Measurements from ENCODE around the gene AKAP9. TPM values are rescaled to one million over a fixed set of nuclear protein-coding genes. Genes with fewer than 3 reads are reported as not detected.
"Not testable (repeated sequence)": the region's sequence is repeated elsewhere in the genome, so short reads cannot be mapped to it uniquely, and the experiment has no call there.

Gene AKAP9
- total RNA-seq, 1 donor from 2014 or later, result 26.8 TPM

DNA sequence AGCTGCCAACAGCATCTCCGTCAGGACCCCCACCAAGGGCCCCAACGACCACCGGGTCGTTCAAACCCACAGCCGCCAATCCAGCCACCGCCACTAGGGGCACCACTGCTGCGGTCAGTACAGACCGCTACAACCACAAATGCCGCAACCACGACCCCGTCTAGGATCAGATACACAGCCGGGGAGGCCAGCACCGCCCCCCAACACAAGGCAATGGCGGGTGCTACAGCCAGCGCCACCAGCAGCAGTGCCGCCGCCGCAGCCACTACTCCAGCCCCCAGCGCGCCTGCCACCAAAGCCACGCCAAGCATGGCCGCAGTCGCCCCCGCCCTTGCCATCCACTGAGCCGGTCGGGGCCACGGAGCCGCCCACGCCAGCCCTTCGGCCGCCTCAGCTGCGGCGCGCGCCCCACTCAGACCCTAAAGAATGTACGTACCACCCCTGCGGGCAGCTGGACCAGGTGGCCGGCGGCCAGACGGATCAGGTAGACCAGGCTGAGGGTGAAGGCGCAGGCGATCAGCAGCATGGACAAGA lies 193.1 kb downstream of the AKAP9 start:
- DNase-seq (ENCODE audit: low read depth, low spot score), result peak; percentile 15

DNA sequence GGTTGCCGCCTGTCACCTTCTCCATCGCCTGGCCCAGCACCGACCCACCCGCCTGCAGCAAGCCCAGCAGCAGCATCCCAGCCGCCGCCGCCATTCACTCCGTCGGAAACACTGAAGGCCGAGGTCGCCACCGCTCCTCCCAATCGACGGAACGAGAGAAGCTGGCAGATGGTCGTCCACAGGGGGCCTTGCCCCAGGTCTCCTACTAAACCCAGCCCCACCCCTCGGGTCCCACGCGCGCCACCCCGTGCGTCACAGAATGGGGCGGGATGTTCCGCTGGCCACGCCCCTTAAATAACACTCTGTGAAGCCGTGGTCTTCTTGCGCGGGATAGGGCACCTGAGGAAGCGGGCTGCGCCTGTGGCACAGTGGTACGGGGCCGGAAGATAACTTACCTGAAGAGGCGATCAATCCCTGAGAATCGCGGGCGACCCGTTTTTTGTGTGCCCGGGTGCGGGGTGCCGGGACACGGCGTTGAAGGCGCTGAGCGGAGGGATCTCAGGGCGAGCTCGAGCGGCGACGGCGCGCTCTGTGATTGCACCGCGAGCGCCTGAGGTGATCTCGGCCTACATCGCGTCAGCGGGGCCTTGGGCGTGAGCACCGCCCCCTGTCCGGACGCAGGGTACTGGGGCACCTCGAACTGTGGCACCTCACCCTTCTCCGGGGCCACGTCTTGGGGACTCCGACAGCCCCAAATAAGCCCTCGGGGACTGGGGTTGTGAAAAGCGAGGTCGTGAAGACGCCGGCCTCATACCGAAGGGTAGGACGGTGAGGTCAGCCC lies 193.8 kb downstream of the AKAP9 start, which contains the start of gene CYP51A1:
Gene CYP51A1, minus strand, starts transcription at position 207 of the 781 bp plus-strand sequence. Its CDS starts 113 bp downstream, at position 94.
- DNase-seq (ENCODE audit: low read depth, low spot score), result peak; percentile 67

DNA sequence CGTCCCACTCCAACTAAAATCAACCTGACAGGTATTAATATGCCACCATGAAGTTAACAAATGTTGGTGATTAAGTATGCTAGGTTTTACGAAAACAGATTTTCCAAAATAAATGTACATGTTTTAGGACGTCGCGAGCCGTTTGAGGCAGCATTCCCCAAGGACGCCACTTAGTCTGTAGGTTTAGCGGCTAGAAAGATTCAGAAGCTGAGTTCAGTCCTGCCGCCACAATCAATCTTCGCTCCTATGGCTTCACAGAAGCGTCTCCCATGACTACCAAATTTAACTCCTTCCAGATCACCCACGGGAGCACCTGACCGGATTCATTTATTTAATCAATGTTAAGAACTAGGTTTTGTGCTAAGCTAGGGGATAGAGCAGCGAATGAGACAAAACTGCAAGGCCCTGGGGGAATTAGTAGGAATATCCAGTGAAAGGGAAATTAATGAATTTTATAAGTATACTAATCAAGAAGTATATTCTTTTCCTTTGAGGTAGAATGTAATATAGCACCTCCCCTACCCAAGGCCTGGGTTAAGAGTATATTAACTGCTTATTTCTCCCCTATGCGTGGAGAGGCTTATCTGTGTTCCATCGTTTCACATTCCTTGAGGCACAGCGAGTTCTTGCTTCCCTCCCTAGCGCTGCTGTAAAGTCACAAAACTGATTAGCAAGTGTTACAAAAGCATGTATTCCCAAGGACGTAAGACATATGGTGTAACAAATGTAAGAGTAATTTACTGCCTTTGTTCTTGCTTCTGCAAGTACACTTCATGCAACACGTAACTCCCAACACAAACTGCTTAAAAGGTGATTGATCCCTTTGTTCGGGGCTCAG lies 194.6 kb downstream of the AKAP9 start:
- no peak for DNase-seq (ENCODE audit: low read depth, low spot score)

DNA sequence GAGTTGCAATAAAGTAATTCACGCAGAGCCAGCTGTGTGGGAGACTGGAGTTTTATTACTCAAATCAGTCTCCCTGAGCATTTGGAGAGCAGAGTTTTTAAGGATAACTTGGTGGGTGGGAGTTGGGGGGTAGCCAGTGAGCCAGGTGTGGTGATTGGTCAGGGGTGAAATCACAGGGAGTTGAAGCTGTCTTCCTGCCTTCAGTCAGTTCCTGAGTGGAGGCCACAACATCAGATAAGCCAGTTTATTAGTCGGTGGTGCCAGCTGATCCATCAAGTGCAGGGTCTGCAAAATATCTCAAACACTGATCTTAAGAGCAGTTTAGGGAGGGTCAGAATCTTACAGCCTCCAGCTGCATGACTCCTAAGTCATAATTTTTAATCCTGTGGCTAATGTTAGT lies 196.9 kb downstream of the AKAP9 start:
- DNase-seq (ENCODE audit: low read depth, low spot score), result no peak

DNA sequence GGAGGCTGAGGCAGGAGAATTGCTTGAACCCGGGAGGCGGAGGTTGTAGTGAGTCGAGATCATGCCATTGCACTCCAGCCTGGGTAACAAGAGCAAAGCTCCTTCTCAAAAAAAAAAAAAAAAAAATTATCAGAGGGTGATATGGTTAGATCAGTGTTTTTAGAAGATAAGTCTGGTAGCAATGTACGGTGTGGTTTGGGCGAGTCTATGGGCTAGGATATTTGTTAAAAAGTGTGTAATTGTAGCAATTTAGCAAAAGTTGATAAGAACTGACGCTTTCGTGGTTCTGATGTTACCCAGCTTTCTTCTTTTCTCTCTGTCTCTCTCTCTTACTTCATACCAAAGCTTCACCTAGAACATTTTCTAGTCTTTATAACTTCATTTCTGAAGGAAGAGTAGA lies 200.5 kb downstream of the AKAP9 start:
- DNase-seq (ENCODE audit: low read depth, low spot score), result no peak

DNA sequence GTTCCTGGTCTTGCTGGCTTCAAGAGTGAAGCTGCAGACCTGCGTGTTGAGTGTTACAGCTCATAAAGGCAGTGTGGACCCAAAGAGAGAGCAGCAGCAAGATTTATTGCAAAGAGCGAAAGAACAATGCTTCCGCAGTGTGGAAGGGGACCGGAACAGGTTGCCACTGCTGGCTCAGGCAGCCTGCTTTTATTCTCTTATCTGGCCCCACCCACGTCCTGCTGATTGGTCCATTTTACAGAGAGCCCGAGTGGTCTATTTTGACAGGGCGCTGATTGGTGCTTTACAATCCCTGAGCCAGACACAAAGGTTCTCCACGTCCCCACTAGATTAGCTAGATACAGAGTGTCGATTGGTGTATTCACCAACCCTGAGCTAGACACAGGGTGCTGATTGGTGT lies 202.1 kb downstream of the AKAP9 start:
- DNase-seq (ENCODE audit: low read depth, low spot score), result not testable (repeated sequence)

DNA sequence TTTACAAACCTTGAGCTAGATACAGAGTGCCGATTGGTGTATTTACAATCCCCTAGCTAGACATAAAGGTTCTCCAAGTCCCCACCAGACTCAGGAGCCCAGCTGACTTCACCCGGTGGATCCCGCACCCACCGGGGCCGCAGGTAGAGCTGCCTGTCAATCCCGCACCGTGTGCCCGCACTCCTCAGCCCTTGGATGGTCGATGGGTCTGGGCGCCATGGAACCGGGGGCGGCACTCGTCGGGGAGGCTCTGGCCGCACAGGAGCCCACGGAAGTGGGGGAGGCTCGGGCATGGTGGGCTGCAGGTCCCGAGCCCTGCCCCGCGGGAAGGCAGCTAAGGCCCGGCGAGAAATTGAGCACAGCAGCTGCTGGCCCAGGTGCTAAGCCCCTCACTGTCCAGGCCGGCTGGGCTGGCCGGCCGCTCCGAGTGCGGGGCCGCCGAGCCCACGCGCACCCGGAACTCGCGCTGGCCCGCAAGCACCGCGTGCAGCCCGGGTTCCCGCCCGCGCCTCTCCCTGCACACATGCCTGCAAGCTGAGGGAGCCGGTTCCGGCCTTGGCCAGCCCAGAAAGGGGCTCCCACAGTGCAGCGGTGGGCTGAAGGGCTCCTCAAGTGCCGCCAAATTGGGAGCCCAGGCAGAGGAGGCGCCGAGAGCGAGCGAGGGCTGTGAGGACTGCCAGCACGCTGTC lies 202.7 kb downstream of the AKAP9 start:
- not testable (repeated sequence) for DNase-seq (ENCODE audit: low read depth, low spot score)

DNA sequence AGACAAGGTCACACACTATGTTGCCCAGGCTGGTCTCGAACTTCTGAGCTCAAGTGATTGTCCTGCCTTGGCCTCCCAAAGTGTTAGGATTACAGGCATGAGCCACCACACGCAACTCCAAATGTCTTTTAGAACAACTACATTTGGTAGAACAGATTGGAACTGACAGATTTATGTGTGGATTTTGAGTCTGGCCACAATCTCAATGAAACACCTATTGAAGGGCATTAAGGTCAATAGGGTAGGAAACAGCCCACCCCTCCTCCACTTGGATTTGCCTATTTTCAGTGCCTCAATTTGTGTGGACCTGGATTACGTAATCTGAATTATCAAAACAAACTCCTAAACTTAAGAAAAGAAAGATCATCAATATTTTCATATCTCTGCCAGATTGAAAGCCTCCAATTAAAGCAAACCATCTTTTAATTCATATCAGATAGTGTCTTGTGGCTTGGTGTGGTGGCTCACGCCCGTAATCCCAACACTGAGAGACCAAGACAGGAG lies 209.1 kb downstream of the AKAP9 start:
- no peak for DNase-seq (ENCODE audit: low read depth, low spot score)

DNA sequence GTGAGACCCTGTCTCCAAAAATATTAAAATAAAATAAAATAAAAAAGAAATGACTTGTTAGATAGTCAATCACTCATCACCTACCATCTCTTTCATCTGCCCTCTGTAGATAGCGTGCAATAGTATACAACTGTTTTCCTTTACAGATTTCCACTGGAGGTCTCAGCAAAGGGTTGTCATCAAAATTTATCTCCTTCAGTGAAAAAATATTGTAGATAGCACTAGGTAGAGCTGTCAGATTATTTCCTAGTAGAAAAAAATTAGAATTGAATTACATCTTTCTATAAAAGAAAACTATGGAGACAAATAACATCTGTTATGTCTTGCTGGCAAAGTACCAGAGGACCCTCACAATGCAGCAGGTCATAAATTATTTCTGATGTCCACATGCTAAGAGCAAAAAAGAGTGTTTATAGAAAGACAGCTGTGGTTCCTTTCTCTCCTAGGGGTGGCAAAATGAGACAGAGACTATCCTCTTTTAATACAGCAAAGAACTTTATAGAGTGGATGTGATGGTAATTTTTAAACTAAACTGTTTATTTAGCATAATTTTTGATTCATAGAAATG lies 209.9 kb downstream of the AKAP9 start:
- DNase-seq (ENCODE audit: low read depth, low spot score), result no peak

DNA sequence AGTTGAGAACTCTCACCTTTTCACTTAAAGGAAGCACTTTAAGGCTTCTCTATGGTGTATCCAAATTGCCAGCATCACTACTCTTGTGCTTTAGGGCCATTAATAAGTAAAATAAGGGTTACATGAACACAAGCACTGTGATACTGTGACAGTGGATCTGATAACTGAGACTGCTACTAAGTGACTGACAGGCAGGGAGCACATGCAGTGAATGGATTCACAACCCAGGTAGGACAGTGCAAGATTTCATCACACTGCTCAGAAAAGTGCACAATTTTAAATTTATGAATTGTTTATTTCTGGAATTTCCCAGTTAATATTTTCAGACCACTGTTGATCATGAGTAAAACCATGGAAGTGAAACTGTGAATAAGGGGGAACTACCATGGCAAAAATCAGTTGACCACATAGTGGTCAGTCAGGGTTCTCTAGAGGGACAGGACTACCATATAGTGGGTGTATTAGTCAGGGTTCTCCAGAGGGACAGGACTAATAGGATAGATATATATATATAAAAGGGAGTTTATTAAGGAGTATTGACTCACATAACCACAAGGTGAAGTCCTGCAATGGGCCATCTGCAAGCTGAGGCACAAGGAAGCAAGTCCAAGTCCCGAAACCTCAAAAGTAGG lies 214.6 kb downstream of the AKAP9 start:
- DNase-seq (ENCODE audit: low read depth, low spot score), result no peak

DNA sequence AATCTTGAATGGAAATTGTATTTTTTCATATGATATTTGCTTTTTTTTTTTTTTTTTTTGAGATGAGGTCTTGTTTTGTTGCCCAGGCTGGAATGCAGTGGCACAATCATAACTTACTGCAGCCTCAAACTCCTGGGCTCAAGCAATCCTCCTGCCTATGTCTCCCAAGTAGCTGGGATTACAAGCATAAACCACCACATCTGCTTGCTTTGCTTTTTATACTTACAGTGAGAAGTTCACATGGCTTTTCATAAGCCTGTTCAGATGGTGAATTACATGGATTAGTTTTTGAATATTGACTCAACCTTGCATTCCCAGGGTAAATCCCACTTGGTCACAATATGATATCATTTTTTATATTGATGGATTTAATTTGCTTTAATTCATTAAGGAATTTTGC lies 216.3 kb downstream of the AKAP9 start:
- DNase-seq (ENCODE audit: low read depth, low spot score), result no peak

DNA sequence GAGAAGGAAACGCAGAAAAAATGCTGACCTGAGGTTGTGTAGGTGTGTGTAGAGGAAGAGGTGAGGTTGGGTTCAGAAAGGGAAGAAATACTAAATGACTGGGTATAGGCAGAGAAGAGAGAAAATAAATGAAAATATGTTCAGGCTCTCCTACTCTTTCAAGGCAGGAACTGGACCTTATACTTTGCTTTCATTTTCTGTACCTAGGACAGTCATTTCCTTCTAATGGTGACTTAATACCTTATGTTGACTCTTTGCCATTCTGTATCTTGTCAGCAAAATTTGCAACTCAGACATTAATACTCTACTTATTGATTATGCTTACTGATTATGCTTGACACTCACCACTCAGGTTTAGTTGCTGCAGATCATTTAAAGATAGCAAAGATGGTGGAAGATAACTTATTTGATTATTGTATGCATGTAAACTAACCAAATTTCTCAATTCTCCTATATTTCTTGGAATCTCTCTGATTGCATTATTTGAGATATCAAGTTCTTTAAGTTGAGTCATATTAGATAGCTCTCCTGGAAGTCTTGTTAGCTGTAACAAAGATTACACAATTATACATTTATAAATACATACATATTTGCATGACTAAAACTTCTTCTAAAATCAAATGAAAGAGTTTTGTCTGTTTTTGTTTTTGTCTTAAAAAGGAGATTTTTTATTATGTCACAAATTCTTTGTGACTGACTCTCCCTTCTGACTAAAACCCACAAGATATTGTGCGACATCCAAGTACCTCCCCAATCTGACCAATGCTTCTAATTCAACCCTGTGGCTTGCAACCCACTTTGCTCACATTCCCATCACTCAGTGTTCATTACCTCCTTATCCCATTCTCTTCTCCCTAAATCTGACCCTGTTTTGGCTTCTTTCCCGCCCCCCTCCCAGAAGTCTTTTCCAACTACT lies 218.3 kb downstream of the AKAP9 start:
- no peak for DNase-seq (ENCODE audit: low read depth, low spot score)

Other genes starting within 250 kb of the AKAP9 start
- 7.6 and 11.0 TPM in 2 replicates for gene MTERF1, start 60.2 kb upstream of the AKAP9 start, total RNA-seq
- gene CYP51A1, start 193.6 kb downstream of the AKAP9 start, total RNA-seq, result 123 and 245 TPM in 2 replicates
- not detected in 2 replicates for gene LRRD1, start 238.3 kb downstream of the AKAP9 start, total RNA-seq

All from pulmonary artery endothelial cell (primary cell).